H1 (cell line): ENCODE measurements around the gene CTNNA3. TPM values are rescaled to one million over a fixed set of nuclear protein-coding genes. Genes with fewer than 3 reads are reported as not detected.

Source experiments
- E2F6 ChIP-seq: IDR thresholded peaks from 2 replicates; pipeline ENCODE4 v1.6.1; 2012; ENCODE audit warnings: inconsistent platforms
- polyA plus RNA-seq, 7 experiments: library from polyadenylated mRNA; depleted of rRNA in 3 of 7; stranded (reverse) in 5 of 7; unstranded in 2 of 7; fragments of >200 nt in 5 of 7; fragments of 200-250 nt in 2 of 7; gene quantifications; 1 replicate in 5 of 7; 2 replicates in 1 of 7; 4 replicates in 1 of 7; pipeline versions ENCODE4 v1.2.1 to v1.2.3, GENCODE V29; 2011 to 2013; ENCODE audit warnings: missing spikeins in 2 of 7, mixed read lengths in 2 of 7
- total RNA-seq: library from RNA; stranded (reverse); fragmentation: NEBNext Ultra II Directional; extraction: Animal tissue kit (Norgen Biotek cat#: 25700); gene quantifications from 2 replicates; pipeline ENCODE4 v1.2.1, GENCODE V29; 2021

CTNNA3 gene
- total and polyA plus RNA-seq, 2 of the 8 experiments (the other 6 are each of a cell fraction or from before 2014, with no cell fraction given): 1.3 to 1.5 TPM

GRCh38 chr10:66390926-66391325 is 1305.1 kb downstream of the CTNNA3 start (continued):
- TF ChIP-seq E2F6: no peak
- TF ChIP-seq, all 59 proteins: peak for 0
